GM18858 (cell line): ENCODE results near the gene XRCC1.
A peak's percentile ranks its signal among the peaks of the same experiment; 100 is the strongest.

ENCODE experiments used
- ATAC-seq: cut with Tn5 transposase; IDR thresholded peaks from one replicate; pipeline ENCODE4 v1.9.1; 2021; ENCODE audit not compliant: unreplicated experiment

Gene XRCC1

DNA sequence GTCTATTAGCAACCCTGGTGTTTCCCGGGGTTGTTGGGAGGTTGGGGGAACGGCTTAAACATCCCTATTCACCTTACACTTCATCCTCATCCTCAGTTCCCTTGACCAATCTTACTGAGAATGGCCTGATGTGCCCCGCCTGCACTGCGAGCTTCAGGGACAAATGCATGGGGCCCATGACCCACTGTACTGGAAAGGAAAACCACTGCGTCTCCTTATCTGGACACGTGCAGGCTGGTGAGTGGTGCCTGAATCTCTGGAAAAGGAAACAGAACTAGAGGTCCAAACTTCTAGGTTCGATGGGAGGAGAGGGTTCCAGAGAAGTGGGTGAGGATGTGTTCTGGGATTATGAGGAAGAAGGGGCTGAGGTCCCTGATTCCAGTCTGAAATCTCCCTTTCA lies 6.1 kb upstream of the XRCC1 start:
- ATAC-seq = no peak

- no peak for ATAC-seq
Measured at GRCh38 chr19:43578787-43579186, 3.5 kb upstream of the XRCC1 start.

DNA sequence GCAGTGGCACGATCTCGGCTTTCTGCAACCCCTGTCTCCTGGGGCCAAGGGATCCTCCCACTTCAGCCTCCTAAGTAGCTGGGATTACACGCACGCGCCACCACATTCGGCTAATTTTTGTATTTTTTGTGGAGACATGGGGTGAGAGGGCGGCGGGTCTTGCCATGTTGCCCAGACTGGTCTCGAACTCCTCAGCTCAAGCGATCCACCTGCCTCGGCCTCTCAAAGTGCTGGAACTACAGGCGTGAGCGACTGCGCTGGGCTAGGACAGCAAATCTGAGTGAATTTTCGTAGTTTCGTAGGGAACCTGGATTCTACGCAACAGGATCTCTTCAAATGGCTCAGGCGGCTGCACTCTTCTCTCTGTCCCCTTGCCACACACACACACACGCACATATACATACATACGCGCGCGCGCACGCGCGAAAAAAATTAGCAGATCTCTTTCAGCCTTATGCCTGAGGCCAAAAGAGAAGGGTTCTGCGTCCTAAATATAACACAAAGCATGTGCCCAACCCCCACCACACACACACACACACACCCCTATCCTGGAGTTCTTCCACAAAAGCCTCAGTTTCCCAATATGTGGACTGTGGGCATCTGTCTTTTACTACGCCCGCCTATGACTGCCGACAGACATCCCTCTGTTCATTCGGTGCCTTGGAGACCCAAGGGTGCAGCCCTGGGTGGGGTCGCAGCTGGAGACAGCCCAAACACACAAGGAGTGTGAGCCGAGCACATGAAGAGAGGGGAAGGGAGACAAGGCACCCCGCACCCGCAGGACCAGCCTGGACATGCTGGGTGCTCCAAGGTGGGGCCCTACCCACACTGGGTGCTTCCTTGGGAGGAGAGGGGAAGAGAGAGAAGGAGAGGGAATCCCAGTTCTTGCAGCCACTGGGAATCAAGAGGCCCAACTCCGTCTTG lies 890 bp upstream of the XRCC1 start:
- no peak for ATAC-seq

DNA sequence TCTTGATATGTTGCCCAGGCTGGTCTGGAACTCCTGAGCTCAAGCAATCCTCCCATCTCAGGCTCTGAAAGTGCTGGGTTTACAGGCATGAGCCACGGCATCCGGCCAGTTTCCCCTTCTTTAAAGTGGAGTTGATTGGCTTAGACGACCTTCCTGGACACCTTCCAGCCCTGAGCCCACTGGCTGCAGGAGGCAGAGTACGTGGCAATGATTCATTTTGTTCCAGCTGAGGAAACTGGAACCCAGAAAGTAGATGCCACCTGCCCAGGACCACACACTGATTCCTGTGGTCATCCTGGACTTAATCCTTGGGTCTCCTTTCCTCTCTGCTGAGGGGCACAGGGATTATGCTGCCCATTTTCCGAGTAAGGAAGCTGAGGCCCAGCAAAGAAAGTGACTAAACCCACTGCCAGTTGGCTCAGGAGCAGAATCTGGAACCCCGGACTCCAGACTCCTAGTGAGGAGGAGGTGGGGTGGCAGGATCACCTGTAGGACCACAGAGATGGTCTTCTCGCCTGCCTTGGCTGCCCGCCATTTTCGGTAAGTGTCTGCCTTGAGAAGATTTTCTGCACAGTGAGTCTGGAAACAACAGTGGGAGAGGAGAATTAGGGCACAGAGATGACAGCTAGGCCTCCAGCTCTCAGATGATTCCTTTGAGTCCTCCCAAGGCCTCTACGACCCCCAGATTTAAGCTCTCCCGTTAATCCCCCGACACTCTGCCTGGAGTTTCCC lies 737 bp downstream of the XRCC1 start:
- no peak for ATAC-seq

DNA sequence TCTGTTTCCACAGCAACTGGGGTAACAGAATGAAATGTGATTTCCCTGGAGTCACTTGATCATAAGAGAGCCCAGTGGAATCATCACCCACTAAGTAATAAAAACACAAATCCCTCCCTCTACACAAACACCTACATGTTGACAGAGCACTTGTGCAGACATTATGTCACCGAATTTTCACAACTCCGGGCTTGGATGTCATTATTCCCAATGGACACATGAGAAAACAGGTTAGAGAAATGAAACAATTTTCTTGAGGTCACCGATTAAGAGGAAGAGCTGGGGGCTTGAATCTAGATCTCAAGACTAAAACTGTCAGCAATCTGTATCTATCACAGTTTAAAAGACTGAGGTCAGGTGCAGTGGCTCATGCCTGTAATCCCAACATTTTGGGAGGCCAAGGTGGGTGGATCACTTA lies 3.1 kb downstream of the XRCC1 start:
- ATAC-seq = no peak

DNA sequence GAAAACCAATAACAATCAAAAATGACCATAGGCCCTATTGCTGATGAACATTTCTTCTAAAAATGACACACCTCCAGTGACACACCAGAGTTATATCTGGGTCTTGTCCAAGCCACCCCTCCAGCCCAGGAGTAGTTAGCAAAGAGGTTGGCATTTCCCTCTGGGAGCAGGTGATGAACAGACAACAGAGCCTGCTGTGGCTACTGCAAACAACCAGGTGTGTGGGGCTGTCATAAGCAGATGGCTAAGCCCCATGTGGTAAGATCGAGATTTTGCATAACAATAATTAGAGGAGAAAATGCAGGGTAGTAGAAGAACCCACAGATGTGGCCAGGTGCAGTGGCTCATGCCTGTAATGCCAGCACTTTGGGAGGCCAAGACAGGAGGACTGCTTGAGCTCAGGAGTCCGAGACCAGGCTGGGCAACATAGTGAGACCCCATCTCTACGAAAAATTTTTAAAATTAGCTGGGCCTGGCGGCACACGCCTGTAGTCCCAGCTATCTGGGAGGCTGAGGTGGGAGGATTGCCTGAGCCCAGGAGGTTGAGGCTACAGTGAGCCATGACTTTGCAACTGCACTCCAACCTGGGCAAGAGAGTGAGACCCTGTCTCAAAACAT lies 5.0 kb downstream of the XRCC1 start:
- ATAC-seq = no peak

DNA sequence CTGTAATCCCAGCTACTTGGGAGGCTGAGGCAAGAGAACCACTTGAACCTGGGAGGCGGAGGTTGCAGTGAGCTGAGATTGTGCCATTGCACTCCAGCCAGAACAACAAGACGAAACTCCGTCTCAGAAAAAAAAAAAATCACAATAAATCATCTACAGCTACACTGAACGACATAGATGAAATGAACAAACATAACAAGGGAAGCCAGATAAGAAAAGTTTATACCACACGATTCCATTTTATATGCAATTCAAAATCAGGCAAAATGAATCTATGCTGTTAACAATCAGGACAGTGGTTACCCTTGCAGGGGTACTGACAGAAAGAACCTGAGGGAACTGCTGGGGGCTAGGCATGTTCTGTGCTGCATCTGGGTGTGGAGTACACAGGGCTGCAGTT lies 5.7 kb downstream of the XRCC1 start:
- no peak for ATAC-seq

DNA sequence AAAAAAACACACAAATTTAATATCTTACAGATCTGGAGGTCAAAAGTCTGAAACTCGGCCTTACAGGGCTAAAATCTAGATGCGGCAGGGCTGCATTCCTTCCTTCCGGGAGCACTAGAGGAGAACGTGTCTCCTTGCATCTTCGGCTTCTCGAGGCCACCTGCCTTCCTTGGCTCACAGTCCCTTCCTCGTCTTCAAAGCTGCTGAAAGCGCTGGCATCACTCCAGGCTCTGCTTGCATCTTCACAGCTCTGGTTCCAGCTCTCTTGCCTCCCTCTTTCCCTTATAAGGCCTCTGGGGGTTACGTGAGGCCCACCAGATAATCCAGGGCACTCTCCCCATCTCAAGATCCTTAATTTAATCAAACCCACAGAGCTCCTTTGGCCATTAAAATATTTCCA lies 10.5 kb downstream of the XRCC1 start:
- no peak for ATAC-seq

DNA sequence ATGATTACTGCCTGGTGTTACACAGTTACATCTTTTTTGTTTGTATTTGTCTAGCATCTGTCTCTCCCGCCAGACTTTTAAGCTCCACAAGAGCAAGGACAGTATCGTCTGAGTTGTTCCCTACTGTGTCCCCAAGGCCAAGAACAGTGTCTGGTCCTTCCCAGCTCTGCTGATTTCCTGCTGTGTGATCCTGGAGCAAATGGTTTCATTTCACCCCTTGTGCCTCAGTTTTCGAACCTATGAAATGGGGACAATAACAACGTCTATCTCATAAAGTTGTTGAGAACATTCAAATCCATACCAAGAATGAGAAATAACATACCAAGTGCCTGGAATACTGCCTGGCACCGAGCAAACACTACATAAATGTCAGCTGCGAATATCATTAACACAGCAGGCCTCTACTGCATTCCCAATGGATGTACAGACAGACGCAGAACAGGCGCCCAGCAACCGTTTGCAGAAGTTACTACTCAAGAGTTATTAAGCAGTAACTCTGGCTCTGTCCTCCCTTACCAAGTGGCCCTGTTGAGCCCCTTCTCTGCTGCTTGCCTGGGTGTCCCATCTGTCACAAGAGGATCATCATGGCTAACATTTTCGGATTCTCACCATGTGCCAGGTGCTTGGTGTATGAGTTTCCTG lies 11.4 kb downstream of the XRCC1 start:
- no peak for ATAC-seq

GRCh38 chr19:43562698-43563241 lies 12.6 kb downstream of the XRCC1 start:
- ATAC-seq = peak; percentile 73

GRCh38 chr19:43562226-43562697 lies 13.1 kb downstream of the XRCC1 start:
- ATAC-seq = no peak

DNA sequence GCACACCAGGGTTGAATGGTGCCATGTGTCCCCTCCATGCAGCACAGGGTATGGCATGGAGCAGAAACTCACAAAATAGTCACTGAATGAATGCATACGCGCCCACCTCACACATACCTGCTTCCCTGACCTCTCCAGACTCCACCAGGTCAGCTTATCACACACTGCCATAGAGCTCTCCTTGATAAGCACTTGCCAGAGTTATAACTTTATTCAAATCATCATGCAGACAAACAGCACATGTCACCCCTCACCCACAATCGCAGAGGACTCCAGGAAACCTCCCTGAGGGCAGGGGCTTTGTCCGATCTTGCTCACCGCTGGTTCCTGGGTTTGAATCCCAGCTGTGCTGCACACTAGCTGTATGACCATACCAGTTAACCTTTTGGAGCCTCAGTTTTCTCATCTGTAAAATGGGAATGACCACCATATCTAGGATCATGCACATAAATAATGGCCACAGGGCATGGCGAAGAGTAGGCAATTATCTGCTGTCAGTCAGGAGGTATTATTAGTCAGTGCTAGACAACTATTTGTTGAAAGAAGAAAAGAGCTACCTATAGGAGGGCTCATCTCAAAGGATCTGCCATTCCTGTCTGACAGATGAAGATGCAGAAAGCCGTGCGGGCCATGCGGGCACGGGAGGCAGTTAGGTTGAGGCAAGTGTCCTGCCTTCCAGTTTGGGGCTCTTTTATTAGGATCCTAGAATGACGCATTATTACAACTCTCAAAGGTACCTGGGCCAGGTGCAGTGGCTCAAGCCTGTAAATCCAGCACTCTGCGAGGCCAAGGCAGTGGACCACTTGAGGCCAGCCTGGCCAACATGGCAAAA lies 14.0 kb downstream of the XRCC1 start:
- ATAC-seq = no peak

DNA sequence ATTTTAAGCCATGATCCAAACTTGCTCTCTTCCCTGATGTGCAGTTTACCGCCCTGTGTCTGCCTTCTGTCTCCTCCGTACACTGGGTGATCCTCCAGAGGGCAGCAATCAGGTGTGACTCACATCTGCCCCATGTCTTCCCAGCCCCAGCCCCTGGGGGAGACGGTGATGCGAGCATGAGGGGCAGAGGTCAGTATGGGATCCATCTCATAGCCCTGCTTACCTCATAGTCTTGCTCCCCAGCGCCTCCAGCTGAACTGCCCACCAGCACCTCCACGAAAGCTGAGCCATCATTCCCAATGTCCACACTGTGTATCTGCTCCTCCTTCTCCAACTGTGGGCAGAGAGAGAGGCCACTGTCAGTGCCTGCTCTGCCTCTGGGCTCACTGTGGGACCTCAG lies 14.6 kb downstream of the XRCC1 start:
- ATAC-seq = no peak

DNA sequence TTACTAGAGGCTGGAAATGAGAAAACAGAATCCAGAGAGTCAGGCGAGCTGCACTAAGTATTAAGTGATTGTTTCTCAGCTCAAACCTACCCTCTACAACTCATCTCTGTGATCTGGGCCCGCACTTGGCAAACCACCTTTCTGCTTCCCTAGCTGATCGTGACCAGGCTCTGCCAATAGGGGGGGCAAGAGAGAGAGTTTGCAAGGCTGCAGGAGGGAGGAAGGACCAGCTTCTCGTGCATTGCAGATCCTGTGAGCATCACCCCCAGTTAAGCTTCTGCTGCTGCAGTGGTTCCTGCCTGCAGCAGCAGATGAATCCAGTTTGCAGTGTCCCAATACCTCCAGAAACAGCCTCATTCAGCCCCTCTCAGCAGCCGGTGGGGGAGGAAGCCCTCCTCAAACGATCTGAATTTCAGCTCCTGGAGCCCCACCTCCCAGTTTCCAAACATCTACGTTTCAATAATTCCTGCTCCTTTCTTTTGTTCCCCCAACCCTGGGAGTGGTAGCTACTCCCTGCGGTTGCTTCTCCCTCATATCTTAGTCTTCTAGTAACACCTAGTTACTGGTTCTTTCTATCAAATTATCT lies 20.0 kb downstream of the XRCC1 start:
- ATAC-seq = no peak

DNA sequence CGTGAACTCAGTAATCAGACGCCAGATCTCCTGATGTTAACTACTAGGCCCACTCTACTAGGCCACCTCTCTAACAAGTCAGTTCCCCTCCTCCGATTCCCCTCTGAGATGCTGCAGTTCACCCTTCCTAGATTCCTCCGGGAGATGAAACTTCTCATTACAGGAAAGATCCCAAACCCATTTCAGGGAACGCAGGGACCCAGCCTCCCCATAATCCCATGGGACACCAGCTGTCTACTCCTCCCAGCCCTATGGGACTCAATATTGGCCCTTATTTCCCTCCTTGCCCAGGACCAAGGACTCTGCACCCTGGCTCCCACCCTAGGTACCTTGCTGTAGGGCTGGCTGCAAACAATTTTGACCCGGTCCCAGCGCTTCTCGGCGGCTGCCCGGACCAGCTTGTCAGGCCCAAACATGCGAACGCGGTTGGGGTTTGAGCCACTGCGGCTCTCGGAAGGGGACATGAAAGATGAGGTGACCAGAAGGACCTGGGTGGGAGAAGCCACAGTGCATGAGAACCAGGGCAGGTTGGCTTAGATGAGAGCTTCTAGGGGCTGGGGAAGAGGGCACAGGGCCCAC lies 20.9 kb downstream of the XRCC1 start:
- no peak for ATAC-seq

- no peak for ATAC-seq
Measured at GRCh38 chr19:43553656-43554055, 21.7 kb downstream of the XRCC1 start.

DNA sequence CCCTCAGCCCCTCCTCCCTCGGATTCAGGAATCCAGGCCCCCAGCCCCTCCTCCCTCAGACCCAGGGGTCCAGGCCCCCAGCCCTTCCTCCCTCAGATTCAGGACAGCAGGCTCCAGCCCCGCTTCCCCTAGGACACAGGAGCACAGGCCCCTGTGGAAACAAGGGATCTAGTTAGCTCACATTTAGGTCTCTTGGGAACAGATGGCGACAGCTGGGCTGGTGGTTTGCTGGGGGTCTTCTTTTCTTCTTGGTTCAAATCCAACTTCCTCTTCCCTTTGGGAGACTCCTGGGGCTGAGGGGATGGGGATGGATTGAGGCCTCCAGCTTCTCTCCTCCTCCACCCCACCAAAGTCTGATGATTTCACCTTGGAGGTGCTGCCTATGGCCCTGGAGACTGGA lies 22.7 kb downstream of the XRCC1 start:
- ATAC-seq = no peak

DNA sequence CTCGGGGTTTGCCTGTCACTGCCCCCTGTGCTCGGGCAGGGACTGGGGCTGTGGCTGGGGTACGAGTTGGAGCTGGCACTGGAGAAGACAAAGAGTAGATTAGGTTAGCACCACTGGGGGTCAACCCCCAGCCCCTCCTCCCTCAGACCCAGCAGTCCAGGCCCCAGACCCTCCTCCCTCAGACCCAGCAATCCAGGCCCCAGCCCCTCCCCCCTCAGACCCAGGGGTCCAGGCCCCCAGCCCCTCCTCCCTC lies 23.2 kb downstream of the XRCC1 start:
- no peak for ATAC-seq

GRCh38 chr19:43551399-43552197 lies 23.7 kb downstream of the XRCC1 start:
- ATAC-seq = no peak
